ENCODE results near the gene PHF11.

The PHF11 gene

GRCh38 chr13:49499889-49500660 is 4.3 kb downstream of the PHF11 start:
- no peak for DNase-seq

GRCh38 chr13:49502954-49503353 is 7.2 kb downstream of the PHF11 start:
- DNase-seq, result no peak

- DNase-seq, result no peak
Measured at GRCh38 chr13:49503951-49504350, 8.2 kb downstream of the PHF11 start.

GRCh38 chr13:49512578-49512977 is 16.8 kb downstream of the PHF11 start:
- no peak for DNase-seq

- no peak for DNase-seq
Measured at GRCh38 chr13:49516467-49516866, 20.7 kb downstream of the PHF11 start.

- no peak for DNase-seq
Measured at GRCh38 chr13:49517461-49517860, 21.7 kb downstream of the PHF11 start.

- DNase-seq, result no peak
Measured at GRCh38 chr13:49521224-49521623, 25.5 kb downstream of the PHF11 start.

GRCh38 chr13:49524740-49525501 is 29.2 kb downstream of the PHF11 start:
- no peak for DNase-seq

GRCh38 chr13:49527123-49527522 is 31.4 kb downstream of the PHF11 start:
- no peak for DNase-seq

- DNase-seq, result no peak
Measured at GRCh38 chr13:49528161-49528560, 32.4 kb downstream of the PHF11 start.

GRCh38 chr13:49530457-49530856 is 34.7 kb downstream of the PHF11 start:
- no peak for DNase-seq

GRCh38 chr13:49532593-49532992 is 36.8 kb downstream of the PHF11 start:
- no peak for DNase-seq

GRCh38 chr13:49533011-49533410 is 37.3 kb downstream of the PHF11 start:
- DNase-seq, result no peak

- no peak for DNase-seq
Measured at GRCh38 chr13:49533591-49534269, 38.0 kb downstream of the PHF11 start.

GRCh38 chr13:49536144-49536873 is 40.6 kb downstream of the PHF11 start:
- DNase-seq, result no peak

GRCh38 chr13:49538404-49538803 is 42.7 kb downstream of the PHF11 start:
- no peak for DNase-seq

GRCh38 chr13:49539313-49539712 is 43.6 kb downstream of the PHF11 start:
- DNase-seq, result no peak

GRCh38 chr13:49539746-49540145 is 44.0 kb downstream of the PHF11 start:
- no peak for DNase-seq

GRCh38 chr13:49540552-49540951 is 44.8 kb downstream of the PHF11 start:
- DNase-seq, result no peak

GRCh38 chr13:49543656-49544055 is 47.9 kb downstream of the PHF11 start:
- DNase-seq, result no peak

- no peak for DNase-seq
Measured at GRCh38 chr13:49545661-49546060, 49.9 kb downstream of the PHF11 start.

- no peak for DNase-seq
Measured at GRCh38 chr13:49546561-49546960, 50.8 kb downstream of the PHF11 start.

GRCh38 chr13:49549289-49549688 is 53.5 kb downstream of the PHF11 start:
- DNase-seq, result no peak

All from NCI-H526 treated with DMSO at 0.1 percent for 48 hours (cell line).